SU-DHL-6 (cell line): ENCODE measurements around the gene LRRC3B.

ENCODE experiments used
- CTCF ChIP-seq: fragments of 200-600 bp; sonication (generic); IDR thresholded peaks from one replicate; pipeline ENCODE4 v1.5.1; 2017; ENCODE audit warnings: antibody characterized with exemption, mild to moderate bottlenecking, low read length, moderate library complexity; ENCODE audit not compliant: insufficient read depth, poor library complexity, severe bottlenecking
- EZH2phosphoT487 ChIP-seq: fragments of 200-600 bp; sonication (generic), shearing (Covaris generic); conservative IDR thresholded peaks from 2 replicates; pipeline ENCODE4 v1.6.1; 2018; ENCODE audit warnings: mild to moderate bottlenecking, antibody characterized with exemption, low read length, moderate library complexity, mixed read lengths

GRCh38 chr3:26591926-26592325 lies 30.6 kb upstream of the LRRC3B start:
- no peak for TF ChIP-seq CTCF
- TF ChIP-seq EZH2phosphoT487 = no peak
